Hindlimb muscle (tissue), 1 donor: ENCODE measurements around the gene DGKI. TPM values are rescaled to one million over a fixed set of nuclear protein-coding genes. Genes with fewer than 3 reads are reported as not detected.

Source experiments
- DNase-seq: peaks from one replicate; pipeline ENCODE4 v3.0.0-alpha.2; 2013
- polyA plus RNA-seq: library from polyadenylated mRNA; unstranded; fragments of 120-200 nt; gene quantifications from one replicate; pipeline ENCODE4 v1.2.1, GENCODE V29; 2013; ENCODE audit not compliant: insufficient read length

Gene DGKI
- polyA plus RNA-seq, 1 donor: 0.61 TPM

DNA sequence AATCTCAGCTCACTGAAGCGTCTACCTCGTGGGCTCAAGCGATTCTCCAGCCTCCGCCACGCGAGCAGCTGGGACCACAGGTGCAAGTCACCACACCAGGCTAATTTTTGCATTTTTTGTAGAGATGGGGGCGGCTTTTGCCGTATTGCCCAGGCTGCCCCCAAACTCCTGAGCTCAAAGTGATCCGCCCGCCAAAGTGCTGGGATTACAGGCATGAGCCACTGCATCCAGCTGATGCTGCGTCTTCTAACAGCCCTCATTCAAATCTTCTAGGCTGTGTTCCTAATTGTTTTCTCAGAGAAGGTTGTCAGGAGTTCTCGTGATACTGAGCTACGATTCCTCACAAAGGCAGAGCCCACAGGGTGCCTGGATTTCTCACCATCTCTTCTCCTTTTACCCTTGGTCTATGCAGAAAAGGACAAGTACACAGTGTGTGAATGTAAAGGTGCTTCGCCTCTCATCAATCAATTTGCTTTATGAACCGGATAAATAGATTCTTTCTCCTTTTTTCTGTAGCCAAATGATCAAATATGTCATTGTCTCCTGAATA, 255.9 kb downstream of the DGKI start:
- no peak for DNase-seq

DNA sequence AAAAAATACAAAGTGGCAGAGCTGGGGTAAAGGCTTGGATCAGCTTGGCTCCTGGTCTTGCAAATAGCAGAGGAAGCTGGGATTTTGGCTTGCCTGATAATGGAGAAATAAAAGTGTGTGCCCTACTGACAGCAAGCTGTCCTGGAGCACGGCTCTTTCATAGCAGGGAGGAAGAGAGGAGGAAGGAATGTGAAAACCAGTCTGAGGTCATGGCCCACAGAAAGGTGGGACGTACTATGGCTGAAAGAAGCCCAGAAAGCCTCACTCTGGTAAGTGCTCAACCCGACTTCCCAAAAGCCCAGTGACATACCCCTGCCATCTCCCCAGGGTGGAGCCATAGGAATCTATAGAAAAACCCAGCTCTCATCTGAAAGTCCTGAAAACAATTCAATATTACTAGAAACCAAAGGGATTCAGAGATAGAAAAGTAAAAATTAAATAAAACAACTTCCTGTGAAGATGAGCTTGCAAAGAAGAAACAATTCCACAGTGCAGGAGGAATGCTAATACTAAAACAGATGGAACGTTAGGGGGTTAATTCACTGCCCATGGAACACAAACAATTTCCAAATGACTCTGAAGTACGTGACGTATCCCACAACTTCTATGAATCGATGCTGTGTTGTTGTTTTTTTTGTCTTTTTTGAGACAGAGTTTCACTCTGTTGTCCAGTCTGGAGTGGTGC, 256.6 kb downstream of the DGKI start:
- DNase-seq: no peak

GRCh38 chr7:137587326-137587725, 259.4 kb downstream of the DGKI start:
- no peak for DNase-seq

GRCh38 chr7:137585591-137585990, 261.2 kb downstream of the DGKI start:
- DNase-seq: no peak

- no peak for DNase-seq
These were observed 263.6 kb downstream of the DGKI start for GRCh38 chr7:137583172-137583571.

DNA sequence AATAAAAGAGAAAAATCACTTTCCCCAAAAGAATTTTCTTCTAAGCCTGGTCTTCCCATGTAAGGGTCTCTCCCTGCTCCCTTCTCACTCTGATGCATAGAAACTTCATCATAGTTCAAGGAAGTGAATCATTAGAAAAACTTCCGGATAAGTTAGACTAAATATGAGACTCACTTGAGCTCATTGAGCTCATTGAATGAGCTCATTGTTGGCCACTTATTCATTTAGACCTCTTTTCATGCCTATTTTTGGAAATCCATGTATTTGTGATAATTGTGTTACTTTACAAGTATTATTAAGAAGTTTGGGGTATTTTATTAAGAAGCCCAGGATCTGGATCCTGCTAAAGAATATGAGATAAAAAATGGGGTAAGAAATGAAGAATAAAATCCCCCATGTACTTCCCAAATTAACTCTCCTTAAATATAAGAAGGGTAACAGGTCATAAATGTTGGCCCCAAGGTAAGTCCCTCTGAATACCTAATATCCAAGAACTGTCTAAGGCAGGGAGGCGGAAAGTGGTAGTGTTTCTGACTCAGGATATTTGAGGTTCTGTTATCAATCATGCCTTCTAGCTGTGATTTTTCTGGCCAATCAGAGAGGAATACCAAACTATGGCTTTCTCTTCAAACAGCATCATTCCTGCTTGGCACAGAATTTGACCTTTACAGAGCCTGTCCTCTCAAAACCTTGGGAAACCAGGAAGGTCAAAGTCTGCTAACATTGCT, 266.7 kb downstream of the DGKI start:
- no peak for DNase-seq

GRCh38 chr7:137578541-137578940, 268.2 kb downstream of the DGKI start:
- DNase-seq: no peak

DNA sequence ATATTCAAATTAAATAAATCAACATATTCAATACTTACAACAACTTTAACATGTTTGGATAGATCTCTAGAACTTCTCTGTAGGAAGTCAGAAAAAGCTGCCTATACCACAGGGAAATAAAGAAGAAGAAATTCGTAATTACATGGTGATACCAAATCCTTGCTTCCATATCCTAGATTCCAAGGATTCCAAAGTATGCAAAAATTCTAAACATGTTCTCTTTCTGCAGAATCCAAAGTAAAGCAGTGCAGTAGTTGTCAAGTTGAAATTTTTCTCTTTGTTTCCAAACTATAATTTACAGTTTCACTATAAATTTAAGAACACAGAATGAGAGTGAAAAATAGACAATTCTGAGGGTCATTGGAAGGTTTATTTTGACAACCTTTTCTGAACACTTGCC, 269.6 kb downstream of the DGKI start:
- DNase-seq: no peak

DNA sequence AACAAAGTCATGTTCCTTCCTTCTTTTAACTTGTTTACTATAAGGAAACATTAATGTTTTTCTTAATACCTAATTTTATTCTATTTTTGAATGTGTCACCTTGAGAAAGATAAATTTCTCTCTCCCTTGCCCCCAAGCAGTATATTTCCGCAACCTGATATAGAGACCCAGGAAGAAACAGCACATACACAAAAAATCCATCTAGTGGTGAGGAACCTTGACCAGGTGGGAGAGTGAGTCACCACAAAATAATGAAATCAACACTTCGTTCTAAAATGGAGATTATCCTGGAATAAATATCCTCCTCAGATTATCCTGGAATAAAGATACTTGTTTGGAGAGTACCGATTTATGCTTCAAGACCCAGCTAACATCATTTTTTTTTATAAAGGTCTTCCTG, 270.3 kb downstream of the DGKI start:
- DNase-seq: no peak

GRCh38 chr7:137574812-137575211, 272.0 kb downstream of the DGKI start:
- DNase-seq: no peak

DNA sequence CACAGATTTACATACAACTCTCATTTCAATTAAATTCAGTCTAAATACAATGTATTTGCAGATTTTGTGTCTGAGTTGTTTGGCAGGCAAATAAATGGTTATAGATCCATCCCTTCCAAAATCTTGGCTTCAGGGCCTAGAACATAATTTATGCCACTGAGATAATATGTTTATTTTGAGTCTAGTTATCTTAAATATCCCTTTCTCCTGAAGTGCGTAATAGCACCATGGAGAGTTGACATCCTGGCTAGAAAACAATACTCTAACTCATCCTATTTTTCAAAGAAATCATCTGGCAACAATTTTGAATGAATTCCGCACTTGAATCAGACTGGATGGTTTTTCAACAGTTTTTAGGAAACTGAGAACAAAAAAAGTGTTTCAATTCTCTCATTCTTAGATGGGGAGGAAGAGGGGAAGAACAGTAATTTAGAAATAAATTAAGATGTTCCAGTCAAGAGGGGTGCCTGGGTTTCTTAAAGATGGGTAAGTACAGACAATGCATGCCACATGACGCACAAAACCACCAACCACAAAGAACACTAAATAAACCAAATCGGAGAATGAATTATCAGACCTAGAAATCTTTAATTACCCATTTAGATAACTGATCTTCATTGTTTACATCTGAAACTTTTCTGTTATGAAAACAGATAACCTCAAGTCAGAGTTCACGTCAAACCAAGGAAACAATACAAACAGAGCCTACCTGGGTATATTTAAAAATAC, 274.6 kb downstream of the DGKI start:
- peak; percentile 65 for DNase-seq

GRCh38 chr7:137564677-137565076, 282.1 kb downstream of the DGKI start:
- DNase-seq: no peak

- DNase-seq: no peak
These were observed 282.8 kb downstream of the DGKI start for GRCh38 chr7:137563981-137564380.

DNA sequence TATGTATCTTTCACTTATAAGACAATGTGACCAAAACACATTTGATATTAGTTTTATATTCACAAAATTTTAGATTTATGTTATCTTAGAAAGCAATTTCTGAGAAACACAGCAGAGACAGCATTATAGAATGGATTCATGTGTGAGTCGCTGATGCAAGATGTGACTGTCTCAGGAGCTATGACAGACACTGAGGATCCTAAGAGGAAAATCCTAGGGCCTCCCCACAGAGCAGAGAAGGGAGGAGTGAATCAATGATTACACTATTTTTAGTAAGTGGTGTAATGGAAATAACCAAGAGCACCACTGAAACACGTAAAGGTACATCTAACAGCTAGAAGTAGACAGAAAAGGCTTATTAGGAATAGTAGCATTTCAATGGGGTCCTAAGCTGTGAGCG, 299.3 kb downstream of the DGKI start:
- no peak for DNase-seq

GRCh38 chr7:137546671-137547070, 300.1 kb downstream of the DGKI start:
- no peak for DNase-seq

GRCh38 chr7:137546009-137546408, 300.8 kb downstream of the DGKI start:
- no peak for DNase-seq

DNA sequence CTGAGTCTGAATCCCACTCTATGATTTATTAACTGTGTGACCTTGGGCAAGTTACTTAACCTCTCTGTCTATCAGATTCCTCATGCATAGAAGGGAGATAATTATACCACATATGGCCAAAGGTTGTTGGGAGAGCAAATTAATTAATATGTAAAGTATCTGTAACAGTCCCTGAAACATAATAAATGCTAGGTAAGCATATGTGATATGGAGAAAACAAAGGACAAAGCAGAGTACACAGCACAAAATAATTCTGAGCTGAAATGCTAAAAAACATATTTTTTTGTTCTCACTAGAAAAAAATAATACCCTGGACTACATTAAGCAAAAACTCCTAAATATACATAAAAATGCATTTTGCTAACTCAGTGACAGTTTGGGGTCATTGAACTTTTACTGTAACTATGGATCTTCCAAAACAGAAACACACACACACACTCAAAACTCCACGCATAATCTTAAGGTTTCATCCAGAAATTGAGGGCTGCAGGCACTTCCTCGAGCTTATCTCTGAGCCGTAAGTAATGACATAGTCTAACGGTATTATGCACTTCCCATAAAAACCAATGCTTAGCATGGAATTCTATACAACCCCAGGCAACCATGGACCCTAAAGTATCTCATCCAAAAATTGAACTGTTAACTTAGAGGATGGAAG, 301.6 kb downstream of the DGKI start:
- DNase-seq: peak; percentile 6

GRCh38 chr7:137544453-137545058, 302.2 kb downstream of the DGKI start:
- no peak for DNase-seq

GRCh38 chr7:137539111-137539715, 307.6 kb downstream of the DGKI start:
- no peak for DNase-seq

DNA sequence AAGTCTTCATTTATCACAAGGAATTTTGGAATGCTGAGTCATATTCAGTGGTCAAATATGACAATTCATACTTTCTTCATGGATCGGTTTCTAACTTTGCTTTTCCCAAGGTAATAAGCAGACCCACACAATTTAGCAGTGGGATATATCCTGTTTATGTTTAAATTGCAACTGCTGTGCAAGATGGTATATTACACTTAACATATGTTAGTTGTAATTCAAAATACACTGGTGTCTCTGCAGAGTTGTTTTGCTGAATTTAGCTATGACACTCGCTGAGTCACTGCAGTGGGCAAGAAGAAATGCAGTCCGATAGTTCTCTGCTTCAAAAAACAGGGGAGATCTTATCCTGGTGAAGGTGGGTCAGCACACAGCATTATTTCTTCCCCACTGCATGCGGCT, 308.4 kb downstream of the DGKI start:
- no peak for DNase-seq

- no peak for DNase-seq
These were observed 311.2 kb downstream of the DGKI start for GRCh38 chr7:137535579-137535978.

GRCh38 chr7:137531671-137532070, 315.1 kb downstream of the DGKI start:
- DNase-seq: no peak
